PC-3 (cell line): Measurements from ENCODE around the gene CELSR2. TPM values are rescaled to one million over a fixed set of nuclear protein-coding genes. Genes with fewer than 3 reads are reported as not detected.
A peak's percentile ranks its signal among the peaks of the same experiment; 100 is the strongest.

ENCODE experiments used
- ATAC-seq: fragments of 200-7000 bp; cut with Tn5 transposase; 2 replicates; pipeline ENCODE4 v1.9.1; 2020; ENCODE audit warnings: mild to moderate bottlenecking, moderate library complexity
- BruUV-seq: library from RNA; stranded (reverse); fragments of 400-500 nt; replicated peaks from 2 replicates; lab custom pipeline; 2021; lab: Mats Ljungman, UMichigan
- CTCF ChIA-PET: fragments of 300-600 bp; sonication (Branson Sonifier 250); formaldehyde crosslinking; loops from one replicate; lab custom pipeline; 2022; ENCODE audit warnings: antibody characterized with exemption; lab: Charles Lee
- POLR2A ChIA-PET: fragments of 300-600 bp; sonication (Branson Sonifier 250); formaldehyde crosslinking; loops from one replicate; lab custom pipeline; 2022; ENCODE audit warnings: antibody characterized with exemption; ENCODE audit not compliant: unreplicated experiment; lab: Charles Lee
- DNase-seq: peaks from one replicate; pipeline ENCODE4 v3.0.0-alpha.2; 2015
- H2AFZ ChIP-seq: fragments of 300-600 bp; sonication (generic); 2 replicates; pipeline ENCODE4 v1.6.0; 2016; ENCODE audit warnings: antibody characterized with exemption, low read length
- H3F3A ChIP-seq: fragments of 300-600 bp; sonication (generic); one replicate; pipeline ENCODE4 v1.6.0; 2017; ENCODE audit warnings: antibody characterized with exemption, low read length, control low read depth, mild to moderate bottlenecking; ENCODE audit not compliant: unreplicated experiment
- H3K27ac ChIP-seq: fragments of 300-600 bp; sonication (generic); 2 replicates; pipeline ENCODE4 v1.5.1; 2016; ENCODE audit warnings: mild to moderate bottlenecking, low read length
- H3K27me3 ChIP-seq: fragments of 300-600 bp; sonication (generic); 2 replicates; pipeline ENCODE4 v1.6.1; 2016; ENCODE audit warnings: low read length, mixed read lengths
- H3K36me3 ChIP-seq: fragments of 300-600 bp; sonication (generic); 2 replicates; pipeline ENCODE4 v1.6.1; 2016; ENCODE audit warnings: low read depth, mixed run types, low read length, mixed read lengths
- H3K4me1 ChIP-seq: fragments of 300-600 bp; sonication (generic); 2 replicates; pipeline ENCODE4 v1.5.1; 2016; ENCODE audit warnings: low read length; ENCODE audit not compliant: insufficient read depth
- H3K4me2 ChIP-seq: fragments of 300-600 bp; sonication (generic); 2 replicates; pipeline ENCODE4 v1.6.0; 2016; ENCODE audit warnings: low read length
- H3K4me3 ChIP-seq: fragments of 300-600 bp; sonication (generic); 2 replicates; pipeline ENCODE4 v1.5.1; 2016; ENCODE audit warnings: mild to moderate bottlenecking, low read length, mixed read lengths
- H3K79me2 ChIP-seq: fragments of 300-600 bp; sonication (generic); 2 replicates; pipeline ENCODE4 v1.6.1; 2017; ENCODE audit warnings: low read length, mixed read lengths
- H3K9ac ChIP-seq: fragments of 300-600 bp; sonication (generic); 2 replicates; pipeline ENCODE4 v1.6.0; 2016; ENCODE audit warnings: mild to moderate bottlenecking, low read length
- H3K9me2 ChIP-seq: fragments of 300-600 bp; sonication (generic); replicated peaks from 2 replicates; pipeline ENCODE4 v1.6.1; 2016; ENCODE audit warnings: mixed run types, low read length, mixed read lengths
- H3K9me3 ChIP-seq: fragments of 300-600 bp; sonication (generic); 2 replicates; pipeline ENCODE4 v1.6.1; 2016; ENCODE audit warnings: low read length, mixed read lengths
- H4K20me1 ChIP-seq: fragments of 300-600 bp; sonication (generic); 2 replicates; pipeline ENCODE4 v1.6.1; 2016; ENCODE audit warnings: low read length, mixed read lengths
- CTCF ChIP-seq: fragments of 300-600 bp; sonication (generic); conservative IDR thresholded peaks from 2 replicates; pipeline ENCODE4 v1.5.1; 2017; ENCODE audit warnings: antibody characterized with exemption, low read depth, mild to moderate bottlenecking, low read length
- EZH2 ChIP-seq: fragments of 300-600 bp; sonication (generic); IDR thresholded peaks from one replicate; pipeline ENCODE4 v1.6.1; 2017; ENCODE audit warnings: antibody characterized with exemption, mild to moderate bottlenecking, low read length; ENCODE audit not compliant: unreplicated experiment
- EZH2phosphoT487 ChIP-seq: fragments of 300-600 bp; sonication (generic); IDR thresholded peaks from 2 replicates; pipeline ENCODE4 v1.6.1; 2018; ENCODE audit warnings: mild to moderate bottlenecking, antibody characterized with exemption, low read length, borderline replicate concordance
- intact Hi-C: fragments of 100-400 bp; cut with micrococcal nuclease; formaldehyde crosslinking; loops from 2 replicates; pipeline ENCODE4 v1.9.0; 2023
- total RNA-seq: library from RNA; depleted of rRNA; stranded (reverse); fragments of >200 nt; gene quantifications from 2 replicates; pipeline ENCODE4 v1.2.3, GENCODE V29; 2014

CELSR2 gene
- total RNA-seq, 1 experiment from 2014 or later = 3.6 TPM

- Histone ChIP-seq H3K4me1 (peaks cover 14% of the 10 kb centered on the region), H3K9ac (peak overlapping the region; percentile 94), H3K4me2 (peak overlapping the region; percentile 88), H3K9me3 (no peaks in the 10 kb centered on the region), H2AFZ (peak overlapping the region; percentile 94), H3K36me3 (peaks cover 15% of the 10 kb centered on the region), H3K27me3 (no peaks in the 10 kb centered on the region), H3K4me3 (peak overlapping the region; percentile 94), H4K20me1 (peaks cover 27% of the 10 kb centered on the region; the same call in 1 of the 2 replicates), H3K79me2 (peaks cover 58% of the 10 kb centered on the region), H3K9me2 (no peaks in the 10 kb centered on the region), H3F3A (no peaks in the 10 kb centered on the region), H3K27ac (peak overlapping the region; percentile 48)
- no peak for TF ChIP-seq EZH2
- TF ChIP-seq CTCF = no peak
- TF ChIP-seq EZH2phosphoT487 = no peak
- peak; percentile 54 for DNase-seq
- ChIA-PET CTCF (no interaction called here), POLR2A (interaction anchor here (0.8 kb wide), 1 partner anchor 68 kb away, joined by 3 read pairs; the partner anchor contains the start of gene PSRC1)
- intact Hi-C loops = no loop called here
- BruUV-seq = no TSS peak
- peak; percentile 62 for ATAC-seq
Measured at GRCh38 chr1:109214695-109215623, 34.4 kb upstream of the CELSR2 start.

- POLR2A ChIA-PET = no interaction called here
- peaks cover 75% of the 10 kb centered on the region for H3K79me2 ChIP-seq
- H3K36me3 ChIP-seq = peaks cover 20% of the 10 kb centered on the region
- H3K4me3 ChIP-seq = no peak overlapping the region
- ATAC-seq = no peak
- no peak overlapping the region for H3K4me2 ChIP-seq
- no peak overlapping the region for H2AFZ ChIP-seq
- H3K27me3 ChIP-seq = no peaks in the 10 kb centered on the region
- H3K9me2 ChIP-seq = no peaks in the 10 kb centered on the region
- no peaks in the 10 kb centered on the region for H3K9me3 ChIP-seq
- no peak overlapping the region for H3K9ac ChIP-seq
- CTCF ChIA-PET = interaction anchor here (0.7 kb wide), 2 partner anchors 15 to 423 kb away, joined by 3 to 6 read pairs; no protein-coding TSS in a partner anchor
- DNase-seq = no peak
- H3F3A ChIP-seq = no peaks in the 10 kb centered on the region
- H4K20me1 ChIP-seq = peaks cover 33% of the 10 kb centered on the region; the same call in 1 of the 2 replicates
- no peak overlapping the region for H3K27ac ChIP-seq
- no TSS peak for BruUV-seq
- H3K4me1 ChIP-seq = peaks cover 14% of the 10 kb centered on the region
- TF ChIP-seq CTCF (no peak), EZH2 (no peak), EZH2phosphoT487 (no peak)
- intact Hi-C loops = no loop called here
Measured at GRCh38 chr1:109216662-109217061, 32.7 kb upstream of the CELSR2 start.
